GM04504 (cell line): ENCODE measurements around the gene BTG2.
"Not testable (repeated sequence)": the region's sequence is repeated elsewhere in the genome, so short reads cannot be mapped to it uniquely, and the experiment has no call there.

Experiments used
- DNase-seq: peaks from one replicate; pipeline ENCODE4 v3.0.0-alpha.2; 2012; ENCODE audit warnings: low read depth

The BTG2 gene

DNA sequence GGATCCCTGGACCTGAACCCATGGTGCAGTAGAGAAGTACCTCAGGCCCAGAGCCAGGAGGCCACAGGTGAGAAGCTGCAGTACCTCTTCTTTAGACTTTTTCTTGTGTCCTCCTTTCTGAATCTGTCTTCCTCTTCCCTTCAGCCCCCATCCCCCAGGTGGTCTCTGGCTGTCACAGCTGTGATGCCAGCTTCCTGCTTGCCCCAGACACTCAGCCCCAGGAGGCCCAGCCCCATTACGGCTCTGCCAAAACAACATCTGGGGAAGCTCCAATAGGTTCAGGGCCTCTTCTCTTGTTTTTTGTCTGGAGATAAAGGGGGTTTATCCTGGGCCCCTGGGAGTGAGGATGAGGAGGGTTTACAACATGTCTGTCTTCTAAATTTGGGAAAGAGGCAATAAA lies 9.5 kb upstream of the BTG2 start:
- no peak for DNase-seq

DNA sequence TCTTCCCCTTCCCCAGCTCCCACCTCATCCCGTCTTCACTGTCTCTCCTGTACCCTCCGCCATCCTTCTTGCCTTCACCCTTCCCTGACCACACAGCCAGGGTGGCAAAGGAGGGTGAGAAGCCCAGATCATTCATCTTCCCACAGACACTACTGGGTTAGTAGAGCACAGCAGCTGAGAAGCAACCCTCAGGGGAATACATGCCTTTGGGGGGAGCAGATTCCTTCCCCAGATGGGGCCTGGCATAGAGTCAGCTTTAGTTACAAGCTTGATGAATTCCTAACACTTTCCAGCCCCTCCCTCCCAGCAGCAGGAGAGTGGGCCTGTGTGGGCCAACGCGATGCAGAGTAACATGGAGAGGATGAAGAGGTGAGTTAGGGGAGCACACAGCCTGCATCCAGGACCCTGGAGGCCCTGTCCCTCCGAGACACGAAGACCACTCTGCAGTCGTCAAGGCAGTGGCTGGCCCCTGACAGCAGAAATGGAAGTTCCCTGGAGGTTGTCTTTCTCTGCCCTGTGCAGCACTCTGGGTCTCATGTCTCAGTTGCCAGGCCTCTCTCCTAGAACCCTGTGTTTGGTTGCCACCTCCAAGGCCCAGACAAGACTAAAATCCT lies 8.8 kb upstream of the BTG2 start:
- DNase-seq: peak; percentile 31

DNA sequence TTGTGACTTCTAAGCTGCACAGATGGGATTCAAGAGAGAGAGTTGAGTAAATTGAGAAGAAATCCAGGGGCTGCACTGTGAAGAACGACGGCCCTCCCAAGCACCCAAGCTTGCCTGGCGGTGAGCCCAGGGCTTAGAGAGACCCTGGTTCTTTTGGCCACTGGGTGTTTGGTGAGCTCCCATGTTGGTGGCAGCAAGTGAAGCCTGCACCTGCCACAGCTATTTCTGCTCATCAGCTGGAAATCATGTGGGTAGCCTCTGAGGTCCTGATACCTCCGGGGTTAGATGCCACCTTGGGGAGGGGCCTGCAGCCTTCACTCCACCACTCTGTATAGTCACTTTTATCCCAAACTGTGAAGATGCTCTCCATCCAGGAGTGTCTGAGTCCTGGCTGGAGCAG lies 6.2 kb upstream of the BTG2 start:
- DNase-seq: no peak

DNA sequence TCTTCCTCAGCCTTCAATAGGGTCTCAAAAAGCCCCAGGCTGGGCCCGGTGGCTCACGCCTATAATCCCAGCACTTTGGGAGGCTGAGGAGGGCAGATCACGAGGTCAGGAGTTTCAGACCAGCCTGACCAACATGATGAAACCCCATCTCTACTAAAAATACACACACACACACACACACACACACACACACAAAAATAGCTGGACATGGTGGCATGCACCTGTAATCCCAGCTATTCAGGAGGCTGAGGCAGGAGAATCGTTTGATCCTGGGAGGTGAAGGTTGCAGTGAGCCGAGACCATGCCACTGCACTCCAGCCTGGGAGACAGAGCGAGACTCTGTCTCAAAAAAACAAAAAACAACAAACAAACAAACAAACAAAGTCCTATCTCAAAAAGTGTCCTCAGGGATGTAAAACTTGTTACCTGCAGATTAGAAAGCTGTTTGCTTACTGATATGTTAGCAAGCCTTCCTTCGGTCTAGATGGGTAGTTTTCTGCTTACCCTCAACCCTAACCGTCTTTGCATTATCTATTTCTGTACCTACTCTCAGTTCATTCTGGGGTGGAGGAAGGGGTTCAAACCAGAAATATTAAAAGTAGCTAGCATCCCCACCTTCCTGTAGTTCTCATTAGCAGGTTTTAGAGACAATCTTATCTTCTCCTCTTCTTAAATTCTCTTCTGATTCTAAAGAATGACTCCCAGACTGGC lies 5.4 kb upstream of the BTG2 start:
- not testable (repeated sequence) for DNase-seq

DNA sequence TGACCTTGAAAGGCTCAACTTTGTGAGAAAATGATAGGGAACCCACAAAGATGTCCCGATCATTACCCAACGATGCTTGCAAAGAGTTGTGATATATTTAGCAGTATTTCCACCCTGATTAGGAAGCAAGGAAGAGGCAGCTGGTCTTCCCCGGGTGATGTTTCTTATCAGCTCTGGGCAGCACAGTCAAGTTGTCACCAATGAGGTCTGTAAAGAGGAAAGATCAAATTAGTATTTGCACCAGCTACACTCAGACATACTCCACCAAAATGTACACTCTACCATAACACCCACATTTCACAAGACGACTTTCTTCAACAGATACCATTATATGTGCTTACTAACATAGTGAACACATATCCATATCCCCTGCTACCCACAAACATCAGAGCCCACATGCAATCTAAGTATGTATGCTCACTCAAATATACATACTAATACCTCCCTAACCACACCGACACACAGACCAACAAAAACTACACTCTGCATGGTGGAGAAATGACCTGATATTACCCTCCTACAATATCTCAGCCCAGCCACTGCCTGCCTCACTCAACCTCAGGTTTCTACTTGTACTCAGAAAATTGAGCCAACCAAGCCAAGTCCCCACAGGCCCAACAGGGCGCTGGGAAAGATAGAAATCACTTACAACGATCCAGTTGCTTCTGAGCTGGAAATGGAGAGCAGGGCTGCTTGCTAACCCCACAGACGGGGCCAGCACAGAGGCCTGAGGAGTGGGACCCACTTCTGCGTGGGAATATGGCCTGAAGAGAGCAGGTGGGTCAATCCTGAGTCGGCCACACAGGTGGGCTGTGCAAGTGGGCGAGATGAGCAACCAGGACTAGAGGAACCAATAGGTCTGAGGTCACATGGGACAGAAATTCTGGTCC lies 4.6 kb upstream of the BTG2 start:
- DNase-seq: no peak

DNA sequence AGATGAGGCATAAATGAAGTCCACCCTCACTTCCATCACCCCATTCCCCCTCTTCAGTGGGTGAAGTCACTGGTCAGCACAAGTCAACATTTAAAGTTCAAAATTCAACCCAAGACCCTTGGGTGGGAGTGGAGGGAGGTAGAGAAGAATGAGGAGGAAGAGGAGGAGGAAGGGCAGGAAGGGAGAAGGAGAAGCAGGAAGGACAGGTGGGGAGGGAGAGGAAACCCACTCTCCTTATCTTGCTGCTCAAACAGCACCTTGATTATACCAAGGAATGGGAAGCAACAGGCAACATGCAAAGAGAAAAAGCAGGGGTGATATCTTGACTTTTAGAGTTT lies 4.0 kb upstream of the BTG2 start:
- no peak for DNase-seq

DNA sequence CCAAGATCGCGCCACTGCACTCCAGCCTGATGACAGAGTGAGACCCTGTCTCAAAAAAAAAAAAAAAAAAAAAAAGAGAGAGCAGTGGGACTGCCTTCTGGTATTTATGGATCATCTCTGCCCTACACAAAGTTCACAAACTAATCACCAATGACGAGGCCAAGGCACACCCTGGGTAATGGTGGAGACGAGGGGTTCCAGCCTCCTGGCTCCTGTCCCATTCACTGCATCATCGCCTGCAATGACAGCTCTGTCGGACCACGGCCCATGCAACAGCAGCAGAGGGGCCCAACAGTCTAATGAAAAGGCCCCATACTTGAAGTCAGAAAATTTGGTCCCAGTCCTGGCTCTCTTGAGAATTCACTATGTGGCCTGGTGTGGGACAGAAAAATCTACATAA lies 2.9 kb upstream of the BTG2 start:
- no peak for DNase-seq

DNA sequence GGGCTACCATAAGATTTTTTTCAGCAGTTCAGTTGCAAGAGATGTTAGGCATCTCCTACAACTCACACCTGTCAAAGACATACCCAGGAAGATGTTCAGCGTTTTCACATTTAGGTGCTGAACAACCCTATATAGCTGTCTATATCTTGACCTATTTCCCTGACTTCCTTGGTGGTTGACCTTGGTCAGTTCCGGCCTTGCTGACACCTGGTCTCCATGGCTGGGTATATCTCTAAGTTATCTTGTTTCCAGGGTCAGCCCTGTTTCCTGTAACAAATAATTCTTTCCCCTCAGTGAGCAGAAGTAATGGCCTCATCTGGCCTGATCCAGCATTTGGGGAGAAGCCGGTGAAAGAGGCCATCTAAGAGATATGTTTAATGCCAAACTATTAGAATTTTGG lies 2.4 kb upstream of the BTG2 start:
- DNase-seq: no peak

DNA sequence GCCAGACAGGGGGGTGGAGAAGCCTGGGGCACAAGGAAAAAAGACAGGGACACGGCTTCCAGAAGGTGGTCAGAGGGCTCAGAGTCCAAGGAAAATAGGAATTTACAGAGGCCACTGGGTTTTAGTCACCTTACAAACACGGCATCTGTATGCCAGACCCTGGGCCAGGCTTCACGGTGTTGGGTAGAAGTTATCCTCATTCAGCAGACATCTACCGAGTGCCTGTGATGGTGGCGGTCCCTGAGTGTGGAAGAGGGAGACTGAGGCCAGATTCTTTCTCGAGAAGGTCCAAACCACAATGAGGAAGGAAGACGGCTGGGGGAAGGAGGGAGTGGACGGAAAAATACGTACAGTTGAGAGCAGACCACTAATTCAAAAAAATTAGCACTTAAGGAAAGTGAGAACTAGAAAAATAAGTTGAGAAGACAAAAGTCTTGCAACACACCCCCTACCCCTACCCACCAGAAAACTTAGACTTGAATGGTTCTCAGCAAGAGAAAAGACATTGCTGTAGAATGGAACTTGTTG lies 864 bp upstream of the BTG2 start:
- DNase-seq: no peak

DNA sequence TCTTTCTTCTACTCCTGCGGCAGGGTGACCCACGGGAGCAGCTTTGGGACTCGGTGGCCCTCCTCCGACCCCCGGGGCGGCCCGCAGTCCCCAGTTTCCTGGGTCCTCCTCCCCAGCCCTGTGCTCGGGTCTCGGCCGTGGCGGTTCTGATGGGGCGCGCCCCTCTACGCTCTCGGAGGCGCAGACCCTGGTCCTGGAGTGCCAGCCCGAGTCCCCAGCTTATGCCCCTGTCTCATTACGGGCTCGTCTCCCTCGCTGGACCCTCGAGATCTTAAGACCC lies 430 bp downstream of the BTG2 start:
- DNase-seq: no peak

DNA sequence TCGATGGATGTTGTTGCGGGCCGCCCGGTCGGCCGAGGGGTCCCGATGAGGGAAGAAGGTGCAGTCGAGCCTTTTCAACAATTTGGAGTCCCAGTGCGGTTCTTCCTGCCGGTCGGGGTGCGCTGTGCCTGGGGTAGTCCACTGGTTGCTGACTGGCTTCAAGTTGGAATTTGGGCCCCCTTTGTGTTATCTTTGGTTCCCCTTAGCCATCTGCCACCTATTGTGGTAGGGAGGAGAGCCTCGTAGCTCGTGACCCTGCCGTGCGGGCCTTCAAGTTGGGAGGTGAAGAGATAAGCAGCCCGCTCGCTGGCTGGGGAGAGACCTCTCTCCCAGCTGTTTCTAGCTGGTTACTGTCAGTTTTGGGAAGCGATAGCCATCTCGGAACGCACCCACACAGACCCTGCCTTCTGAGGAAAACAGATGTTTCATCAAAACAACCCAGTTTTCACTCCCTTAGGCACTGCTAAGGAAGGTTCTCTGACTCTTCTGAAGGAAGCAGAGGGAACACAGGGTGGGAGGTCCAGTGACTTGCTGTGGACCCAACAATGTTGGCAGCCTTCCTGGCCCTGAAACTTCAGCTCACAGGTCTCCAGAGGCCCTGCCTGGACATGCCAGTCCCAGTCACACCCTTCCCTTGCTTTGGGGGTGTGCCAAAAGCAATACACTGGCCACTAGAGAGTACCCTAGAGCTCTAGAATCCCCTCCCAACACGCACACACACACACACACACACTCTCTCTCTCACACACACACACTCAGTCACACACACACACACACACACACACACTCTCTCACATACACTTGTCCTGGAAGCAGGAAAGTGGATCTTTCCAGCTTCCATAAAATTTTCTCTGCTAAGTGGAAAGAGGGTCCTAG lies 1.0 kb downstream of the BTG2 start:
- peak; percentile 58 for DNase-seq

DNA sequence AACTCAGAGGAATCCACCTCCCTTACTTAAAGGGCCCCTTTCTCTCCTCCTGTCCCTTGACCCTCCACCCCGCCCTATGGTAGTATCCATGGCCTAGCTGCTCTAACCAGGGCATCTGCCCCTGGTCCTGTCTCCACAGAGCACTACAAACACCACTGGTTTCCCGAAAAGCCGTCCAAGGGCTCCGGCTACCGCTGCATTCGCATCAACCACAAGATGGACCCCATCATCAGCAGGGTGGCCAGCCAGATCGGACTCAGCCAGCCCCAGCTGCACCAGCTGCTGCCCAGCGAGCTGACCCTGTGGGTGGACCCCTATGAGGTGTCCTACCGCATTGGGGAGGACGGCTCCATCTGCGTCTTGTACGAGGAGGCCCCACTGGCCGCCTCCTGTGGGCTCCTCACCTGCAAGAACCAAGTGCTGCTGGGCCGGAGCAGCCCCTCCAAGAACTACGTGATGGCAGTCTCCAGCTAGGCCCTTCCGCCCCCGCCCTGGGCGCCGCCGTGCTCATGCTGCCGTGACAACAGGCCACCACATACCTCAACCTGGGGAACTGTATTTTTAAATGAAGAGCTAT lies 1.7 kb downstream of the BTG2 start:
- DNase-seq: no peak

DNA sequence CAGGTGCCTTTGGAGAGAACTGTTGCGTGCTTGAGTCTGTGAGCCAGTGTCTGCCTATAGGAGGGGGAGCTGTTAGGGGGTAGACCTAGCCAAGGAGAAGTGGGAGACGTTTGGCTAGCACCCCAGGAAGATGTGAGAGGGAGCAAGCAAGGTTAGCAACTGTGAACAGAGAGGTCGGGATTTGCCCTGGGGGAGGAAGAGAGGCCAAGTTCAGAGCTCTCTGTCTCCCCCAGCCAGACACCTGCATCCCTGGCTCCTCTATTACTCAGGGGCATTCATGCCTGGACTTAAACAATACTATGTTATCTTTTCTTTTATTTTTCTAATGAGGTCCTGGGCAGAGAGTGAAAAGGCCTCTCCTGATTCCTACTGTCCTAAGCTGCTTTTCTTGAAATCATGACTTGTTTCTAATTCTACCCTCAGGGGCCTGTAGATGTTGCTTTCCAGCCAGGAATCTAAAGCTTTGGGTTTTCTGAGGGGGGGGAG lies 2.4 kb downstream of the BTG2 start:
- DNase-seq: no peak

DNA sequence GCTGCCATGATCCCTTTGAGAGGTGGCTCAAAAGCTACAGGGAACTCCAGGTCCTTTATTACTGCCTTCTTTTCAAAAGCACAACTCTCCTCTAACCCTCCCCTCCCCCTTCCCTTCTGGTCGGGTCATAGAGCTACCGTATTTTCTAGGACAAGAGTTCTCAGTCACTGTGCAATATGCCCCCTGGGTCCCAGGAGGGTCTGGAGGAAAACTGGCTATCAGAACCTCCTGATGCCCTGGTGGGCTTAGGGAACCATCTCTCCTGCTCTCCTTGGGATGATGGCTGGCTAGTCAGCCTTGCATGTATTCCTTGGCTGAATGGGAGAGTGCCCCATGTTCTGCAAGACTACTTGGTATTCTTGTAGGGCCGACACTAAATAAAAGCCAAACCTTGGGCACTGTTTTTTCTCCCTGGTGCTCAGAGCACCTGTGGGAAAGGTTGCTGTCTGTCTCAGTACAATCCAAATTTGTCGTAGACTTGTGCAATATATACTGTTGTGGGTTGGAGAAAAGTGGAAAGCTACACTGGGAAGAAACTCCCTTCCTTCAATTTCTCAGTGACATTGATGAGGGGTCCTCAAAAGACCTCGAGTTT lies 3.1 kb downstream of the BTG2 start:
- DNase-seq: no peak

DNA sequence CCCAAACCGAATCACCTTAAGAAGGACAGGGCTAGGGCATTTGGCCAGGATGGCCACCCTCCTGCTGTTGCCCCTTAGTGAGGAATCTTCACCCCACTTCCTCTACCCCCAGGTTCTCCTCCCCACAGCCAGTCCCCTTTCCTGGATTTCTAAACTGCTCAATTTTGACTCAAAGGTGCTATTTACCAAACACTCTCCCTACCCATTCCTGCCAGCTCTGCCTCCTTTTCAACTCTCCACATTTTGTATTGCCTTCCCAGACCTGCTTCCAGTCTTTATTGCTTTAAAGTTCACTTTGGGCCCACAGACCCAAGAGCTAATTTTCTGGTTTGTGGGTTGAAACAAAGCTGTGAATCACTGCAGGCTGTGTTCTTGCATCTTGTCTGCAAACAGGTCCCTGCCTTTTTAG lies 3.6 kb downstream of the BTG2 start:
- DNase-seq: no peak

DNA sequence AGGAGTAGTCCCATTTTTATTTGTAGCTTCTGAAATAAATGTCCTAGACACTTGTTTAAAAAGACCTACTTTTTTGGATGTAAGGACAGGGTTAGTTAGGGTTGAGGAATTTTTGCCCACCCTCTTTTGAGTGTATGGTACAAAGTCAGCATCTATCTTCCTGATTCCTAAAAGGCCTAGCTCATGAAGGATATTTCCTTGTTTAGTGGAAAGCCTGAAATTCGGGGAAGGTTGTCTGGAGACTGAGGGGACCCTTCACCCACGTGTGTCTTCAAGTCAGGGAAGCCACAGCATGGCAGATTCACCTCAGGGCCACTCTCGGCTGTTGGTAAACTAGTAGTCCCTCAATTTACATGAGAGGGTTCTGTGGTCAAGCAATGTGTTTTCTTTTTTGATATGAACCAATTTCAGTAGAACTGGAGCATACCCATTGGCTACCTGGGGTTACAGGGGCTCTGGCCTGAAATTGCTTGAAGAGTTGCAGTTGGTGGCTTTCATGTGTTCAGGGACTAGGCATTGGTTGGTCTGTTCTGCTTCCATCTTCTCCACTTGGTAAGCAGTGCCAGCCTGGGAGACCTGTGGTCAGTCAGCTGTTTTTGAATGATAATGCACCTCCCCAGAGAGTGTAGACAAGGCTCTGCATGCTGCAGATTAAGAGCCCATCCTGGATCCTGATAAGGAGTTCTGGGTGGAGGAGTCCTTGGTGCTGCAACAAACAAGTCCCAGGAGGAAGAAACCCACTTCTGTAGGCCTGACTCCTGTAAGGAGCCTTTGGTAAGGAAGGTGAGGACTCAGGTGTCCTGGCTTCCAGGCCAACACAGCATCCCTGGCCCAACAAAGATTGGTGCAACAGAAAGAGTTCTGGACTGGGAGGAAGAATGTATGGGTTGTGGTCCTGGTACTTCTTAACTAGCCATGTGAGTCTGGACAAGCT lies 6.3 kb downstream of the BTG2 start:
- DNase-seq: no peak

DNA sequence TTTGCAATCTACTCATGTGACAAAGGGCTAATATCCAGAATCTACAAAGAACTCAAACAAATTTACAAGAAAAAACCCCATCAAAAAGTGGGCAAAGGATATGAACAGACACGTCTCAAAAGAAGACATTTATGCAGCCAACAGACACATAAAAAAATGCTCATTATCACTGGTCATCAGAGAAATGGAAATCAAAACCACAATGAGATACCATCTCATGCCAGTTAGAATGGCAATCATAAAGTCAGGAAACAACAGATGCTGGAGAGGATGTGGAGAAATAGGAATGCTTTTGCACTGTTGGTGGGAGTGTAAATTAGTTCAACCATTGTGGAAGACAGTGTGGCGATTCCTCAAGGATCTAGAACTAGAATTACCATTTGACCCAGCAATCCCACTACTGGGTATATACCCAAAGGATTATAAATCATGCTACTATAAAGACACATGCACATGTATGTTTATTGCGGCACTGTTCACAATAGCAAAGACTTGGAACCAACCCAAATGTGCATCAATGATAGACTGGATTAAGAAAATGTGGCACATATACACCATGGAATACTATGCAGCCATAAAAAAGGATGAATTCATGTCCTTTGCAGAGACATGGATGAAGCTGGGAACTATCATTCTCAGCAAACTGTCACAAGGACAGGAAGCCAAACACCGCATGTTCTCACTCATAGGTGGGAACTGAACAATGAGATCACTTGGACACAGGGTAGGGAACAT lies 8.9 kb downstream of the BTG2 start:
- not testable (repeated sequence) for DNase-seq

DNA sequence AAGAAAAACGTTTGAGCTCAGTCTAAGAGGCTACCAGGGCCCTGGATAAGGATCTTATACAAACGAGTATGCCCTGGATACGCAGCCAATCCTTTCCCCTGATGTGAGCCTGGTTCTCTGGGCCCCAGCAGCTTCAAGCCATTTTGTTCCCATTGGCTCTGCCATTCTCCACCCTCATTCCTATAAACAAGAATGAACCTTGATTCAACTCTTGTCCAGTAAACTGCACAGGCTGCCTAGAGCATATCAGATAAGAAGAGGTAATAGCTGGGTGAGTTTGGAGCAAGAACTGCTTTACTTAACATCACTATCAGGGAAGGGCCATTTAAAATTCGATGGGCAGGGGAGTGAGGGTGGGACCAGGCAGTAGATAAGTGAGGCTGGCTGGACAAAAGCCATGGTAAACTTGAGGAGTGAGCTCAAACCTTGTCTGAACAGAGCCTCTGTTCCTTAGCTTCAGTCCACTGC lies 11.3 kb downstream of the BTG2 start:
- DNase-seq: no peak
